PFSK-1 (cell line): ENCODE measurements around the gene USH1C.

Experiments used
- POLR2AphosphoS5 ChIP-seq: IDR thresholded peaks from 2 replicates; pipeline ENCODE4 v1.6.1; 2012; ENCODE audit warnings: low read depth, mild to moderate bottlenecking, control low read depth, low read length, moderate library complexity
- TF ChIP-seq, protein P1 (sequence below), 2 experiments: IDR thresholded peaks; 2 replicates each; pipeline versions ENCODE4 v1.6.1 to v1.8.0; 2011 to 2012; ENCODE audit warnings: low read depth in 2 of 2, low read length in 2 of 2, control low read depth in 1 of 2, inconsistent platforms in 1 of 2, mild to moderate bottlenecking in 1 of 2, moderate library complexity in 1 of 2; ENCODE audit not compliant: insufficient read depth in 1 of 2

DNA sequence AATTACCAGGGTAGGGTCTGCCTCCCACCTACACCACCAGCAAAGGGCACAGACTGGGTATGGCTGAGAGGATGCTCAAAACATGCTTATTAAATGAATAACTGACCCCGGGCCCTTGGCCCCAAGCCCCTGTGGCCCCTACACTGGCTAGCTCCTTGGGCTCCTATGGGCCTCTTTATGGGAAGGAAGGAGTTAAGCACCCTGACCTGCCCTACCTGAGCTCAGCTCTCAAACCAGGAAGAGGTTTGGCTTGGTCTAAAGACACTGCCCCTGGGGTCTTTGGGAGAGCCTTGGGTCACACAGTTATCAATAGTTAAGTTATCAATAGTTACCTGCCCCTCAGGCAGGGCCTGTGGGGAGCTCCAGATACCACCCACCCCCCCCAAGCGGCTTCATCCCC, 1.2 kb downstream of the USH1C start:
- TF ChIP-seq POLR2AphosphoS5: no peak
- TF ChIP-seq, protein P1, sequence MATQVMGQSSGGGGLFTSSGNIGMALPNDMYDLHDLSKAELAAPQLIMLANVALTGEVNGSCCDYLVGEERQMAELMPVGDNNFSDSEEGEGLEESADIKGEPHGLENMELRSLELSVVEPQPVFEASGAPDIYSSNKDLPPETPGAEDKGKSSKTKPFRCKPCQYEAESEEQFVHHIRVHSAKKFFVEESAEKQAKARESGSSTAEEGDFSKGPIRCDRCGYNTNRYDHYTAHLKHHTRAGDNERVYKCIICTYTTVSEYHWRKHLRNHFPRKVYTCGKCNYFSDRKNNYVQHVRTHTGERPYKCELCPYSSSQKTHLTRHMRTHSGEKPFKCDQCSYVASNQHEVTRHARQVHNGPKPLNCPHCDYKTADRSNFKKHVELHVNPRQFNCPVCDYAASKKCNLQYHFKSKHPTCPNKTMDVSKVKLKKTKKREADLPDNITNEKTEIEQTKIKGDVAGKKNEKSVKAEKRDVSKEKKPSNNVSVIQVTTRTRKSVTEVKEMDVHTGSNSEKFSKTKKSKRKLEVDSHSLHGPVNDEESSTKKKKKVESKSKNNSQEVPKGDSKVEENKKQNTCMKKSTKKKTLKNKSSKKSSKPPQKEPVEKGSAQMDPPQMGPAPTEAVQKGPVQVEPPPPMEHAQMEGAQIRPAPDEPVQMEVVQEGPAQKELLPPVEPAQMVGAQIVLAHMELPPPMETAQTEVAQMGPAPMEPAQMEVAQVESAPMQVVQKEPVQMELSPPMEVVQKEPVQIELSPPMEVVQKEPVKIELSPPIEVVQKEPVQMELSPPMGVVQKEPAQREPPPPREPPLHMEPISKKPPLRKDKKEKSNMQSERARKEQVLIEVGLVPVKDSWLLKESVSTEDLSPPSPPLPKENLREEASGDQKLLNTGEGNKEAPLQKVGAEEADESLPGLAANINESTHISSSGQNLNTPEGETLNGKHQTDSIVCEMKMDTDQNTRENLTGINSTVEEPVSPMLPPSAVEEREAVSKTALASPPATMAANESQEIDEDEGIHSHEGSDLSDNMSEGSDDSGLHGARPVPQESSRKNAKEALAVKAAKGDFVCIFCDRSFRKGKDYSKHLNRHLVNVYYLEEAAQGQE (IDR thresholded peaks at IDR 0.05; ENCODE audit: insufficient read depth in 1 of 2, low read depth in 2 of 2, low read length in 2 of 2): no peak
